GM11168 (cell line): ENCODE measurements around the gene GNG4.

Source experiments
- in situ Hi-C: fragments of 300-500 bp; cut with MboI; formaldehyde crosslinking; loops from one replicate; pipeline ENCODE4 v1.12.0; 2022; ENCODE audit warnings: low sequenced_read_pairs; ENCODE audit not compliant: unreplicated experiment

The GNG4 gene

GRCh38 chr1:235503403-235504121 is 146.0 kb downstream of the GNG4 start:
- in situ Hi-C loops: no loop called here

GRCh38 chr1:235502601-235503402 is 146.8 kb downstream of the GNG4 start:
- in situ Hi-C loops: no loop called here

- in situ Hi-C loops: no loop called here
Observed at GRCh38 chr1:235500971-235501540, 148.5 kb downstream of the GNG4 start.
